ENCODE measurements around the gene PTPN18. TPM values are rescaled to one million over a fixed set of nuclear protein-coding genes. Genes with fewer than 3 reads are reported as not detected.

Gene PTPN18
- total and polyA plus RNA-seq, 2 donors (not counting 3 experiments of a cell fraction or from before 2014, with no cell fraction given), result 39.4 to 39.6 TPM

- no peaks in the 10 kb centered on the region for H3K36me3 ChIP-seq (ENCODE audit: control insufficient read depth in 2 of 2, extremely low read depth in 1 of 2, insufficient read depth in 2 of 2, low read length in 2 of 2)
- peak overlapping the region; percentile 48 for H3K4me2 ChIP-seq (ENCODE audit: insufficient read depth, low read length)
- peak overlapping the region; percentile 41 for H3K9ac ChIP-seq (replicated peaks; ENCODE audit: extremely low read depth, insufficient read depth, low read length)
- H4K20me1 ChIP-seq (replicated peaks; ENCODE audit: control insufficient read depth, extremely low read depth, insufficient read depth, low read length), result no peaks in the 10 kb centered on the region
- no peak overlapping the region for H3K27ac ChIP-seq (ENCODE audit: insufficient read depth, low read depth, low read length)
- no peaks in the 10 kb centered on the region for H3K79me2 ChIP-seq (ENCODE audit: control insufficient read depth, insufficient read depth, low read length)
- DNase-seq (ENCODE audit: low read depth, low spot score), result no peak
- H3K4me3 ChIP-seq (replicated peaks in 1 of 3; ENCODE audit: insufficient read depth in 1 of 3, low read depth in 1 of 3, low read length in 3 of 3), result peak overlapping the region in 2 of 3 experiments; percentile 37 to 81
- ChIA-PET CTCF (interaction anchor here (1.1 to 2.4 kb wide), 4 partner anchors 12 to 34 kb away, joined by 3 to 37 read pairs (median 5); partner anchors contain the start of gene IMP4), POLR2A (interaction anchor here (1.0 to 2.0 kb wide), 2 partner anchors 13 to 15 kb away, joined by 3 to 17 read pairs; partner anchors contain the start of gene IMP4)
- intact Hi-C loops (cut with micrococcal nuclease), result loop anchor here (1.0 to 10.0 kb wide), 2 partner anchors 13 to 370 kb away; partner anchors contain the start of genes GPR148 and IMP4
- no peaks in the 10 kb centered on the region for H3K9me3 ChIP-seq (replicated peaks; ENCODE audit: control insufficient read depth, insufficient read depth, low read length)
- H2AFZ ChIP-seq (ENCODE audit: low read depth, low read length), result peak overlapping the region; percentile 60
- TSS peak; percentile 43 for BruUV-seq (replicated peaks)
- H3K4me1 ChIP-seq (ENCODE audit: control insufficient read depth, extremely low read depth, insufficient read depth, low read length), result peaks cover 4% of the 10 kb centered on the region
- TF ChIP-seq MAX (IDR thresholded peaks at IDR 0.05; ENCODE audit: insufficient read depth, insufficient read length), result no peak
- no peak for TF ChIP-seq JUN (IDR thresholded peaks at IDR 0.05; ENCODE audit: borderline replicate concordance, insufficient read depth, insufficient read length, low read depth)
- TF ChIP-seq CTCF (IDR thresholded peaks at IDR 0.05; ENCODE audit: extremely low read depth in 1 of 2, insufficient read depth in 1 of 2, low read depth in 1 of 2, low read length in 2 of 2), result no peak
- no peak for TF ChIP-seq POLR2A (IDR thresholded peaks at IDR 0.05; ENCODE audit: low read depth, low read length)
- no peak for TF ChIP-seq FOS (IDR thresholded peaks at IDR 0.05; ENCODE audit: borderline replicate concordance, insufficient read depth, low read length)
- TF ChIP-seq POLR2AphosphoS5 (IDR thresholded peaks at IDR 0.05; ENCODE audit: insufficient read depth, low read depth, low read length), result no peak
- TF ChIP-seq EZH2 (IDR thresholded peaks at IDR 0.05; ENCODE audit: borderline replicate concordance, low read depth, low read length, severe bottlenecking), result no peak
- no peak for TF ChIP-seq GATA2 (IDR thresholded peaks at IDR 0.05; ENCODE audit: insufficient read depth, insufficient read length, low read depth, low read length)
- no peak for TF ChIP-seq MYC (IDR thresholded peaks at IDR 0.05; ENCODE audit: low read depth, low read length)
- dilution Hi-C loops (cut with MboI; ENCODE audit: extremely low pct_ligation_motif_present, low sequenced_read_pairs), result no loop called here
- H3K27me3 ChIP-seq (ENCODE audit: control insufficient read depth in 2 of 2, insufficient read depth in 2 of 2, low read length in 2 of 2), result no peaks in the 10 kb centered on the region
- H3K9me1 ChIP-seq (replicated peaks; ENCODE audit: control insufficient read depth, extremely low read depth, insufficient read depth, low read length), result no peaks in the 10 kb centered on the region
- peak; percentile 12 for FAIRE-seq
These were observed 681 bp upstream of the PTPN18 start for GRCh38 chr2:130355172-130355577.
